Caco-2 (cell line): ENCODE data around the gene PAX5. TPM values are rescaled to one million over a fixed set of nuclear protein-coding genes. Genes with fewer than 3 reads are reported as not detected.

Experiments used
- BruUV-seq: library from RNA; stranded (reverse); fragments of 400-500 nt; replicated peaks from 2 replicates; lab custom pipeline; 2021; lab: Mats Ljungman, UMichigan
- CTCF ChIA-PET: fragments of 300-600 bp; sonication (Branson Sonifier 250); formaldehyde crosslinking; loops from one replicate; lab custom pipeline; 2022; ENCODE audit warnings: antibody characterized with exemption; lab: Charles Lee
- POLR2A ChIA-PET: fragments of 300-600 bp; sonication (Branson Sonifier 250); formaldehyde crosslinking; loops from one replicate; lab custom pipeline; 2022; ENCODE audit warnings: antibody characterized with exemption; lab: Charles Lee
- DNase-seq, 2 experiments: peaks; one replicate each; pipeline versions ENCODE4 v3.0.0 to v3.0.0-alpha.2; 2020 to 2022
- H3K27me3 ChIP-seq: replicated peaks from 2 replicates; pipeline ENCODE4 v1.6.0; 2011; ENCODE audit warnings: low read length; ENCODE audit not compliant: control insufficient read depth, insufficient read depth
- H3K36me3 ChIP-seq: 2 replicates; pipeline ENCODE4 v1.5.1; 2011; ENCODE audit warnings: low read length; ENCODE audit not compliant: control insufficient read depth, insufficient read depth
- H3K4me1 ChIP-seq: fragments of 250-450 bp; sonication (Bioruptor Pico); 2 replicates; pipeline ENCODE4 v1.5.1; 2020; ENCODE audit warnings: mild to moderate bottlenecking
- H3K4me3 ChIP-seq: 2 replicates; pipeline ENCODE4 v1.5.1; 2011; ENCODE audit warnings: low read depth, mild to moderate bottlenecking, control low read depth, low read length
- H3K9me3 ChIP-seq: fragments of 250-450 bp; sonication (Bioruptor Pico); 2 replicates; pipeline ENCODE4 v1.5.1; 2020; ENCODE audit warnings: mild to moderate bottlenecking, moderate library complexity
- H3K27ac Mint-ChIP-seq: one replicate; pipeline ENCODE4 v1.8.0; 2022; ENCODE audit warnings: mixed read lengths; ENCODE audit not compliant: unreplicated experiment
- H3K27me3 Mint-ChIP-seq: one replicate; pipeline ENCODE4 v1.8.0; 2022; ENCODE audit warnings: mixed read lengths; ENCODE audit not compliant: insufficient read depth, unreplicated experiment
- H3K36me3 Mint-ChIP-seq: one replicate; pipeline ENCODE4 v1.8.0; 2022; ENCODE audit warnings: mild to moderate bottlenecking, mixed read lengths; ENCODE audit not compliant: insufficient read depth, unreplicated experiment
- H3K4me1 Mint-ChIP-seq: one replicate; pipeline ENCODE4 v1.8.0; 2022; ENCODE audit warnings: low read depth, mixed read lengths; ENCODE audit not compliant: unreplicated experiment
- H3K4me3 Mint-ChIP-seq: one replicate; pipeline ENCODE4 v1.8.0; 2022; ENCODE audit warnings: mild to moderate bottlenecking, moderate library complexity, mixed read lengths; ENCODE audit not compliant: unreplicated experiment
- H3K9me3 Mint-ChIP-seq: one replicate; pipeline ENCODE4 v1.8.0; 2022; ENCODE audit warnings: mixed read lengths; ENCODE audit not compliant: unreplicated experiment
- CTCF ChIP-seq, 2 experiments: fragments of 200-600 bp in 1 of 2; IDR thresholded peaks; 1 replicate in 1 of 2; 2 replicates in 1 of 2; pipeline versions ENCODE4 v1.5.1 to v1.8.0; 2011 to 2022; ENCODE audit warnings: antibody characterized with exemption in 1 of 2, control low read depth in 1 of 2, inconsistent platforms in 1 of 2, low read depth in 1 of 2, low read length in 1 of 2, mild to moderate bottlenecking in 1 of 2, moderate library complexity in 1 of 2; ENCODE audit not compliant: insufficient read depth in 1 of 2, severe bottlenecking in 1 of 2, unreplicated experiment in 1 of 2
- intact Hi-C: fragments of 100-400 bp; cut with micrococcal nuclease; formaldehyde crosslinking; loops from one replicate; pipeline ENCODE4 v1.10.0; 2022; ENCODE audit not compliant: unreplicated experiment
- total RNA-seq: library from RNA; stranded (reverse); gene quantifications from 2 replicates; pipeline ENCODE4 v1.2.3, GENCODE V29; 2022

Gene PAX5
- total RNA-seq, 1 experiment from 2014 or later: not detected

- no peak for TF ChIP-seq CTCF (IDR thresholded peaks at IDR 0.05; ENCODE audit: insufficient read depth in 1 of 2, low read depth in 1 of 2, low read length in 1 of 2, severe bottlenecking in 1 of 2, unreplicated experiment in 1 of 2)
- no peak for DNase-seq
- no peaks in the 10 kb centered on the region for H3K4me1 Mint-ChIP-seq
- Histone ChIP-seq H3K4me3 (no peak overlapping the region), H3K9me3 (no peaks in the 10 kb centered on the region), H3K36me3 (no peaks in the 10 kb centered on the region), H3K4me1 (no peaks in the 10 kb centered on the region), H3K27me3 (no peaks in the 10 kb centered on the region)
- H3K9me3 Mint-ChIP-seq: no peaks in the 10 kb centered on the region
- CTCF ChIA-PET: no interaction called here
- H3K36me3 Mint-ChIP-seq: no peaks in the 10 kb centered on the region
- peaks cover 6% of the 10 kb centered on the region for H3K27me3 Mint-ChIP-seq
- intact Hi-C loops: no loop called here
- H3K27ac Mint-ChIP-seq: no peak overlapping the region
- no peak overlapping the region for H3K4me3 Mint-ChIP-seq
- POLR2A ChIA-PET: interaction anchor here (0.6 kb wide), 1 partner anchor 62 kb away, joined by 3 read pairs; no protein-coding TSS in a partner anchor
- BruUV-seq: no TSS peak
These were observed 63.8 kb downstream of the PAX5 start for GRCh38 chr9:36970007-36970888.

DNA sequence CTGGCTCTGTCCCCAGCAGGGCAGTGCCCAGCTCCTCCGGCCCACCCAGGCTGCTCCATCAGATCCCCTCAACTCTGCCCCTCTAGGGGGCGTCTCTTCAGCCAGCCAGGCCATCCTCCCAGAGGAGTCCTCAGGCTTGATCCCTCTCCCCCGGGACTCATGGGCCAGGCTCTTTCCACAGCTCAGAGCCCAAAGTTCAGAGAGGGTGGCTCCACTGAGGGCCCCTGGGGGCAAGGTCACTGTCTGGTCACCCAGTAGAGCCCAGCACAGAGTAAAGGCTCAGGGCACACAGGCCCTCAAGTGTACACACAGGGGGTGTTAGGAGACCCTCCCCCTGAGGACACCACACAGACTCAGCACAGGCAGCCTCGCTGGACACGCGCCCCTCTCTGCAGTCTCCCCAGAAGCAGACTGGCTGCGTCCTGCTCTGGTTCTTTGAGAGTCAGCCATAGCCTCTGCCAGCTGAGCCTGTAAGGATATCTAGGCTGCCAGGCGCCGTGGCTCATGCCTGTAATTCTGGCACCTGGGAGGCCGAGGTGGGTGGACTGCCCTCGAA lies 64.8 kb downstream of the PAX5 start:
- peak overlapping the region; percentile 43 for H3K27ac Mint-ChIP-seq
- DNase-seq: no peak
- intact Hi-C loops: no loop called here

More for the DNA sequence above, 64.8 kb downstream of the PAX5 start:
- no peak overlapping the region for H3K4me3 Mint-ChIP-seq
- H3K36me3 Mint-ChIP-seq: no peaks in the 10 kb centered on the region
- peak in 1 of 2 experiments; percentile 6 for TF ChIP-seq CTCF (IDR thresholded peaks at IDR 0.05; ENCODE audit: insufficient read depth in 1 of 2, low read depth in 1 of 2, low read length in 1 of 2, severe bottlenecking in 1 of 2, unreplicated experiment in 1 of 2)
- Histone ChIP-seq H3K4me3 (no peak overlapping the region), H3K9me3 (no peaks in the 10 kb centered on the region), H3K4me1 (no peaks in the 10 kb centered on the region), H3K27me3 (no peaks in the 10 kb centered on the region), H3K36me3 (no peaks in the 10 kb centered on the region)
- H3K27me3 Mint-ChIP-seq: peaks cover 6% of the 10 kb centered on the region
- H3K4me1 Mint-ChIP-seq: no peaks in the 10 kb centered on the region
- ChIA-PET CTCF (interaction anchor here (0.6 kb wide), 1 partner anchor 161 kb away, joined by 3 read pairs; no protein-coding TSS in a partner anchor), POLR2A (no interaction called here)
- no TSS peak for BruUV-seq
- no peaks in the 10 kb centered on the region for H3K9me3 Mint-ChIP-seq
